SK-N-SH (cell line): ENCODE measurements around the gene FGFRL1. TPM values are rescaled to one million over a fixed set of nuclear protein-coding genes. Genes with fewer than 3 reads are reported as not detected.

ENCODE experiments used
- CTCF ChIA-PET: fragments of 300-600, 350-600 bp; formaldehyde crosslinking; extraction: SDS; loops from one replicate; lab custom pipeline; 2021; lab: Yijun Ruan, JAX
- POLR2A ChIA-PET: fragments of 350-600 bp; sonication (Branson Sonifier 250); formaldehyde crosslinking; extraction: SDS; loops from one replicate; lab custom pipeline; 2020; ENCODE audit warnings: antibody characterized with exemption, inconsistent platforms; lab: Yijun Ruan, JAX
- DNase-seq: peaks from one replicate; pipeline ENCODE4 v3.0.0; 2012
- H2AFZ ChIP-seq: fragments of 200-600 bp; sonication (generic); 2 replicates; pipeline ENCODE4 v1.8.1; 2016; ENCODE audit warnings: antibody characterized with exemption, mild to moderate bottlenecking, low read depth
- H3F3A ChIP-seq: fragments of 200-600 bp; sonication (generic); replicated peaks from 2 replicates; pipeline ENCODE3; 2016; ENCODE audit warnings: antibody characterized with exemption, mild to moderate bottlenecking; ENCODE audit not compliant: insufficient read depth
- H3K27ac ChIP-seq, 2 experiments: fragments of 200-500 bp in 1 of 2; fragments of 200-600 bp in 1 of 2; sonication (Bioruptor generic) in 1 of 2; sonication (generic), shearing (Covaris generic) in 1 of 2; 2 replicates each; pipeline versions ENCODE4 v1.5.1 to v1.6.1; 2014 to 2016; ENCODE audit warnings: low read depth in 2 of 2, inconsistent platforms in 1 of 2, low read length in 1 of 2, mild to moderate bottlenecking in 1 of 2, mixed read lengths in 1 of 2
- H3K27me3 ChIP-seq: fragments of 200-600 bp; sonication (generic), shearing (Covaris generic); 2 replicates; pipeline ENCODE4 v1.6.1; 2016; ENCODE audit warnings: mixed run types; ENCODE audit not compliant: insufficient read depth
- H3K36me3 ChIP-seq, 2 experiments: fragments of 200-500 bp in 1 of 2; fragments of 200-600 bp in 1 of 2; sonication (Bioruptor generic) in 1 of 2; sonication (generic) in 1 of 2; replicated peaks in 1 of 2; 2 replicates each; pipeline versions ENCODE3 to v1.5.1; 2014 to 2016; ENCODE audit warnings: low read length in 1 of 2, mild to moderate bottlenecking in 1 of 2; ENCODE audit not compliant: insufficient read depth in 2 of 2, control insufficient read depth in 1 of 2
- H3K4me1 ChIP-seq, 2 experiments: fragments of 200-500 bp in 1 of 2; fragments of 200-600 bp in 1 of 2; sonication (Bioruptor generic) in 1 of 2; sonication (generic), shearing (Covaris generic) in 1 of 2; 2 replicates each; pipeline versions ENCODE4 v1.5.1 to v1.6.1; 2014 to 2016; ENCODE audit warnings: low read depth in 1 of 2, low read length in 1 of 2, mixed run types in 1 of 2; ENCODE audit not compliant: insufficient read depth in 2 of 2, control insufficient read depth in 1 of 2
- H3K4me2 ChIP-seq: fragments of 200-600 bp; sonication (generic), shearing (Covaris generic); 2 replicates; pipeline ENCODE4 v1.6.1; 2017; ENCODE audit warnings: mixed run types
- H3K4me3 ChIP-seq, 2 experiments: fragments of 200-500 bp in 1 of 2; fragments of 200-600 bp in 1 of 2; sonication (Bioruptor generic) in 1 of 2; sonication (generic), shearing (Covaris generic) in 1 of 2; 2 replicates each; pipeline versions ENCODE4 v1.5.1 to v1.8.1; 2014 to 2016; ENCODE audit warnings: low read depth in 2 of 2, inconsistent platforms in 1 of 2, low read length in 1 of 2, mild to moderate bottlenecking in 1 of 2, mixed read lengths in 1 of 2, moderate library complexity in 1 of 2
- H3K79me2 ChIP-seq: fragments of 200-600 bp; sonication (generic); 2 replicates; pipeline ENCODE4 v1.8.1; 2017; ENCODE audit warnings: mild to moderate bottlenecking; ENCODE audit not compliant: insufficient read depth
- H3K9ac ChIP-seq: fragments of 200-600 bp; sonication (generic); 2 replicates; pipeline ENCODE4 v1.6.1; 2017; ENCODE audit warnings: mixed run types
- H3K9me2 ChIP-seq: fragments of 200-600 bp; sonication (generic); 2 replicates; pipeline ENCODE4 v1.6.1; 2017; ENCODE audit warnings: mixed run types
- H3K9me3 ChIP-seq: fragments of 200-600 bp; sonication (generic); 2 replicates; pipeline ENCODE4 v1.6.1; 2017; ENCODE audit warnings: mixed run types, mild to moderate bottlenecking, moderate library complexity
- H4K20me1 ChIP-seq: fragments of 200-600 bp; sonication (generic); 2 replicates; pipeline ENCODE4 v1.6.1; 2017; ENCODE audit warnings: mild to moderate bottlenecking, mixed run types; ENCODE audit not compliant: insufficient read depth
- ELF1 ChIP-seq: IDR thresholded peaks from 2 replicates; pipeline ENCODE4 v1.4.0; 2012
- EZH2phosphoT487 ChIP-seq: fragments of 200-600 bp; sonication (generic); IDR thresholded peaks from 2 replicates; pipeline ENCODE4 v1.6.1; 2017; ENCODE audit warnings: low read depth, mixed run types, mild to moderate bottlenecking, antibody characterized with exemption, moderate library complexity, borderline replicate concordance
- FOXM1 ChIP-seq: IDR thresholded peaks from 2 replicates; pipeline ENCODE4 v1.4.0; 2012; ENCODE audit warnings: low read depth, mild to moderate bottlenecking
- GABPA ChIP-seq: IDR thresholded peaks from 2 replicates; pipeline ENCODE4 v1.4.0; 2012; ENCODE audit warnings: low read depth, mild to moderate bottlenecking
- GATA2 ChIP-seq: sonication (generic); formaldehyde crosslinking; IDR thresholded peaks from 2 replicates; pipeline ENCODE4 v1.5.0; 2020; ENCODE audit warnings: mild to moderate bottlenecking, missing genetic modification reagents
- MEF2A ChIP-seq: IDR thresholded peaks from 2 replicates; pipeline ENCODE4 v1.4.0; 2012; ENCODE audit warnings: low read depth, borderline replicate concordance
- RCOR1 ChIP-seq: fragments of 150-350 bp; IDR thresholded peaks from 2 replicates; pipeline ENCODE4 v1.6.1; 2017; ENCODE audit warnings: antibody characterized with exemption, low read length
- TCF12 ChIP-seq: IDR thresholded peaks from 2 replicates; pipeline ENCODE4 v1.4.0; 2012
- TEAD4 ChIP-seq: IDR thresholded peaks from 2 replicates; pipeline ENCODE4 v1.4.0; 2012; ENCODE audit warnings: mild to moderate bottlenecking, borderline replicate concordance; ENCODE audit not compliant: insufficient read depth
- WGBS: methylation state at CpG from one replicate; pipeline ENCODE4 v1.1.6; 2017; ENCODE audit warnings: low lambda C conversion rate; 5-methylcytosine and 5-hydroxymethylcytosine counted together
- polyA plus RNA-seq, 3 experiments: library from polyadenylated mRNA; depleted of rRNA; stranded (reverse); fragments of >200 nt; gene quantifications; 2 replicates each; pipeline ENCODE4 v1.2.3, GENCODE V29; 2012
- TF ChIP-seq, protein P1 (sequence below): IDR thresholded peaks from 2 replicates; pipeline ENCODE4 v1.6.1; 2012; ENCODE audit warnings: mild to moderate bottlenecking, low read depth, low read length, moderate library complexity
- TF ChIP-seq, protein P2 (sequence below): IDR thresholded peaks from 2 replicates; pipeline ENCODE4; 2012
- TF ChIP-seq, protein P3 (sequence below): fragments of 200-600 bp; sonication (generic); IDR thresholded peaks from 2 replicates; pipeline ENCODE4 v1.6.1; 2017; ENCODE audit warnings: antibody characterized with exemption, mild to moderate bottlenecking, moderate library complexity

FGFRL1 gene
- polyA plus RNA-seq, 1 of the 3 experiments (the other 2 are of a cell fraction): 22.5 TPM

GRCh38 chr4:1058997-1059665 lies 47.7 kb downstream of the FGFRL1 start:
- ChIA-PET POLR2A (no interaction called here), CTCF (interaction anchor here (0.6 kb wide), 1 partner anchor 647 kb away, joined by 3 read pairs; no protein-coding TSS in a partner anchor)
- TF ChIP-seq GABPA (no peak), EZH2phosphoT487 (0 out of 2 replicates have a peak, but pooled peaks have one; percentile 35)
- WGBS: 45% methylated on average over 4 of the region's 16 CpGs
- H4K20me1 ChIP-seq: no peaks in the 10 kb centered on the region
- DNase-seq: no peak
- H3K9ac ChIP-seq: no peak overlapping the region
- H3K9me2 ChIP-seq: no peaks in the 10 kb centered on the region
- no peaks in the 10 kb centered on the region for H3F3A ChIP-seq
- H3K79me2 ChIP-seq: no peaks in the 10 kb centered on the region
- no peak overlapping the region for H3K4me3 ChIP-seq
- peaks cover 78% of the 10 kb centered on the region for H3K27me3 ChIP-seq
- no peaks in the 10 kb centered on the region for H3K9me3 ChIP-seq
- no peak overlapping the region for H3K27ac ChIP-seq
- H3K36me3 ChIP-seq: no peaks in the 10 kb centered on the region
- no peaks in the 10 kb centered on the region; a peak in 2 of 4 replicates for H3K4me1 ChIP-seq
- no peak overlapping the region for H2AFZ ChIP-seq
- H3K4me2 ChIP-seq: no peak overlapping the region

DNA sequence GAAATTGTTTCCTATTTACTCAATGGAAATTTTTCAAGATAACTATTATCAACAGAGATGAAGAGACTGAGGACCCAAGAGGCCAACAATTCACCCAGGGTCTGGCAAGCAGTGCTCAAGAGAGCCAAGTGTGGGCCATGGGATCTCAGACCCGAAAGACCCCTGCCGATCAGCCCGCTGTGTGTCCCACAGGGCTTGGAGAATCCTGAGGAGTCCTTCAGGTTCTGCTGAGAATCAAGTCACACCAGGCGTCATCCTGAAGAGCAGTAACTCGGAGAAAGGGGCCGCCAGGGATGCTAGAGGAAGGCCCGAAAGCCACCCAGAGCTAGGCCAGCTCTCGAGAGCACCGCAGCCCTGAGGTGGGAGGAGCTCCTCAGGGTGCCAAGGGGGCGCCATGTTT lies 48.7 kb downstream of the FGFRL1 start:
- Histone ChIP-seq H3K4me2 (no peak overlapping the region), H3K9me3 (no peaks in the 10 kb centered on the region), H3K9ac (no peak overlapping the region), H3K9me2 (no peaks in the 10 kb centered on the region), H3F3A (no peaks in the 10 kb centered on the region), H3K27me3 (peaks cover 82% of the 10 kb centered on the region), H3K4me3 (no peak overlapping the region), H3K27ac (no peak overlapping the region), H3K36me3 (no peaks in the 10 kb centered on the region), H3K4me1 (no peaks in the 10 kb centered on the region; a peak in 2 of 4 replicates)
- WGBS: 43% methylated on average over 8 of the region's 10 CpGs
- CTCF ChIA-PET: no interaction called here
- DNase-seq: no peak
- POLR2A ChIA-PET: no interaction called here
- TF ChIP-seq EZH2phosphoT487 (no peak), FOXM1 (no peak), GATA2 (CRISPR knock-in tag) (no peak), TEAD4 (no peak), RCOR1 (no peak), MEF2A (no peak), TCF12 (no peak), ELF1 (no peak)
- TF ChIP-seq, protein P1, sequence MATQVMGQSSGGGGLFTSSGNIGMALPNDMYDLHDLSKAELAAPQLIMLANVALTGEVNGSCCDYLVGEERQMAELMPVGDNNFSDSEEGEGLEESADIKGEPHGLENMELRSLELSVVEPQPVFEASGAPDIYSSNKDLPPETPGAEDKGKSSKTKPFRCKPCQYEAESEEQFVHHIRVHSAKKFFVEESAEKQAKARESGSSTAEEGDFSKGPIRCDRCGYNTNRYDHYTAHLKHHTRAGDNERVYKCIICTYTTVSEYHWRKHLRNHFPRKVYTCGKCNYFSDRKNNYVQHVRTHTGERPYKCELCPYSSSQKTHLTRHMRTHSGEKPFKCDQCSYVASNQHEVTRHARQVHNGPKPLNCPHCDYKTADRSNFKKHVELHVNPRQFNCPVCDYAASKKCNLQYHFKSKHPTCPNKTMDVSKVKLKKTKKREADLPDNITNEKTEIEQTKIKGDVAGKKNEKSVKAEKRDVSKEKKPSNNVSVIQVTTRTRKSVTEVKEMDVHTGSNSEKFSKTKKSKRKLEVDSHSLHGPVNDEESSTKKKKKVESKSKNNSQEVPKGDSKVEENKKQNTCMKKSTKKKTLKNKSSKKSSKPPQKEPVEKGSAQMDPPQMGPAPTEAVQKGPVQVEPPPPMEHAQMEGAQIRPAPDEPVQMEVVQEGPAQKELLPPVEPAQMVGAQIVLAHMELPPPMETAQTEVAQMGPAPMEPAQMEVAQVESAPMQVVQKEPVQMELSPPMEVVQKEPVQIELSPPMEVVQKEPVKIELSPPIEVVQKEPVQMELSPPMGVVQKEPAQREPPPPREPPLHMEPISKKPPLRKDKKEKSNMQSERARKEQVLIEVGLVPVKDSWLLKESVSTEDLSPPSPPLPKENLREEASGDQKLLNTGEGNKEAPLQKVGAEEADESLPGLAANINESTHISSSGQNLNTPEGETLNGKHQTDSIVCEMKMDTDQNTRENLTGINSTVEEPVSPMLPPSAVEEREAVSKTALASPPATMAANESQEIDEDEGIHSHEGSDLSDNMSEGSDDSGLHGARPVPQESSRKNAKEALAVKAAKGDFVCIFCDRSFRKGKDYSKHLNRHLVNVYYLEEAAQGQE: no peak
- TF ChIP-seq, protein P2, sequence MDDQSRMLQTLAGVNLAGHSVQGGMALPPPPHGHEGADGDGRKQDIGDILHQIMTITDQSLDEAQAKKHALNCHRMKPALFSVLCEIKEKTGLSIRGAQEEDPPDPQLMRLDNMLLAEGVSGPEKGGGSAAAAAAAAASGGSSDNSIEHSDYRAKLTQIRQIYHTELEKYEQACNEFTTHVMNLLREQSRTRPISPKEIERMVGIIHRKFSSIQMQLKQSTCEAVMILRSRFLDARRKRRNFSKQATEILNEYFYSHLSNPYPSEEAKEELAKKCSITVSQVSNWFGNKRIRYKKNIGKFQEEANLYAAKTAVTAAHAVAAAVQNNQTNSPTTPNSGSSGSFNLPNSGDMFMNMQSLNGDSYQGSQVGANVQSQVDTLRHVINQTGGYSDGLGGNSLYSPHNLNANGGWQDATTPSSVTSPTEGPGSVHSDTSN: no peak
- TF ChIP-seq, protein P3, sequence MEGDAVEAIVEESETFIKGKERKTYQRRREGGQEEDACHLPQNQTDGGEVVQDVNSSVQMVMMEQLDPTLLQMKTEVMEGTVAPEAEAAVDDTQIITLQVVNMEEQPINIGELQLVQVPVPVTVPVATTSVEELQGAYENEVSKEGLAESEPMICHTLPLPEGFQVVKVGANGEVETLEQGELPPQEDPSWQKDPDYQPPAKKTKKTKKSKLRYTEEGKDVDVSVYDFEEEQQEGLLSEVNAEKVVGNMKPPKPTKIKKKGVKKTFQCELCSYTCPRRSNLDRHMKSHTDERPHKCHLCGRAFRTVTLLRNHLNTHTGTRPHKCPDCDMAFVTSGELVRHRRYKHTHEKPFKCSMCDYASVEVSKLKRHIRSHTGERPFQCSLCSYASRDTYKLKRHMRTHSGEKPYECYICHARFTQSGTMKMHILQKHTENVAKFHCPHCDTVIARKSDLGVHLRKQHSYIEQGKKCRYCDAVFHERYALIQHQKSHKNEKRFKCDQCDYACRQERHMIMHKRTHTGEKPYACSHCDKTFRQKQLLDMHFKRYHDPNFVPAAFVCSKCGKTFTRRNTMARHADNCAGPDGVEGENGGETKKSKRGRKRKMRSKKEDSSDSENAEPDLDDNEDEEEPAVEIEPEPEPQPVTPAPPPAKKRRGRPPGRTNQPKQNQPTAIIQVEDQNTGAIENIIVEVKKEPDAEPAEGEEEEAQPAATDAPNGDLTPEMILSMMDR: no peak
- TF ChIP-seq, all 33 proteins: peak for 0
- Histone ChIP-seq H2AFZ (no peak overlapping the region), H4K20me1 (no peaks in the 10 kb centered on the region), H3K79me2 (no peaks in the 10 kb centered on the region)
